Measurements from ENCODE around the gene UPK3B.
"Not testable (repeated sequence)": the region's sequence is repeated elsewhere in the genome, so short reads cannot be mapped to it uniquely, and the experiment has no call there.

DNA sequence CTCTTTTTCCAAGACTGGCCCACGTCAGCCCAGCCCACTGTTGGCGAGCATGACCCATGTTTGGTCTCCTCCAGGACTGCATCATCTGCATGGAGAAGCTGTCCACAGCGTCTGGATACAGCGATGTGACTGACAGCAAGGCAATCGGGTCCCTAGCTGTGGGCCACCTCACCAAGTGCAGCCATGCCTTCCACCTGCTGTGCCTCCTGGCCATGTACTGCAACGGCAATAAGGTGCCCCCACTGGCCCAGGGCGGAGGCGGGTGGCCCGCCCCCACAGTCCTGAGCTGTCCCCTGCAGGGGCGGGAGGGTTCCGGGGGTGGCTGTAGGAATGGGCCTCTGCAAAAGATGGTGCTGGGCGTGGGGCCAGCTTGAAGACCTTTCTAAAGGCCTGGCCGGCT, 8.1 kb upstream of the UPK3B start:
- TF ChIP-seq POLR2A (IDR thresholded peaks at IDR 0.05), result not testable (repeated sequence)
- TF ChIP-seq, protein P1, sequence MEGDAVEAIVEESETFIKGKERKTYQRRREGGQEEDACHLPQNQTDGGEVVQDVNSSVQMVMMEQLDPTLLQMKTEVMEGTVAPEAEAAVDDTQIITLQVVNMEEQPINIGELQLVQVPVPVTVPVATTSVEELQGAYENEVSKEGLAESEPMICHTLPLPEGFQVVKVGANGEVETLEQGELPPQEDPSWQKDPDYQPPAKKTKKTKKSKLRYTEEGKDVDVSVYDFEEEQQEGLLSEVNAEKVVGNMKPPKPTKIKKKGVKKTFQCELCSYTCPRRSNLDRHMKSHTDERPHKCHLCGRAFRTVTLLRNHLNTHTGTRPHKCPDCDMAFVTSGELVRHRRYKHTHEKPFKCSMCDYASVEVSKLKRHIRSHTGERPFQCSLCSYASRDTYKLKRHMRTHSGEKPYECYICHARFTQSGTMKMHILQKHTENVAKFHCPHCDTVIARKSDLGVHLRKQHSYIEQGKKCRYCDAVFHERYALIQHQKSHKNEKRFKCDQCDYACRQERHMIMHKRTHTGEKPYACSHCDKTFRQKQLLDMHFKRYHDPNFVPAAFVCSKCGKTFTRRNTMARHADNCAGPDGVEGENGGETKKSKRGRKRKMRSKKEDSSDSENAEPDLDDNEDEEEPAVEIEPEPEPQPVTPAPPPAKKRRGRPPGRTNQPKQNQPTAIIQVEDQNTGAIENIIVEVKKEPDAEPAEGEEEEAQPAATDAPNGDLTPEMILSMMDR (IDR thresholded peaks at IDR 0.05), result not testable (repeated sequence)
